ENCODE measurements around the gene TFPT.

TFPT gene, protein sequence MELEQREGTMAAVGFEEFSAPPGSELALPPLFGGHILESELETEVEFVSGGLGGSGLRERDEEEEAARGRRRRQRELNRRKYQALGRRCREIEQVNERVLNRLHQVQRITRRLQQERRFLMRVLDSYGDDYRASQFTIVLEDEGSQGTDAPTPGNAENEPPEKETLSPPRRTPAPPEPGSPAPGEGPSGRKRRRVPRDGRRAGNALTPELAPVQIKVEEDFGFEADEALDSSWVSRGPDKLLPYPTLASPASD

GRCh38 chr19:54115109-54116063 is at the start of gene TFPT, which contains the start of gene PRPF31:
Gene TFPT (minus strand): TSS chr19:54115657. CDS start chr19:54115269, 388 bp downstream.
Gene PRPF31 (plus strand): TSS chr19:54115754. CDS start chr19:54118279, 2,525 bp downstream.
- DNase-seq (ENCODE audit: low spot score), result peak; percentile 98

DNA sequence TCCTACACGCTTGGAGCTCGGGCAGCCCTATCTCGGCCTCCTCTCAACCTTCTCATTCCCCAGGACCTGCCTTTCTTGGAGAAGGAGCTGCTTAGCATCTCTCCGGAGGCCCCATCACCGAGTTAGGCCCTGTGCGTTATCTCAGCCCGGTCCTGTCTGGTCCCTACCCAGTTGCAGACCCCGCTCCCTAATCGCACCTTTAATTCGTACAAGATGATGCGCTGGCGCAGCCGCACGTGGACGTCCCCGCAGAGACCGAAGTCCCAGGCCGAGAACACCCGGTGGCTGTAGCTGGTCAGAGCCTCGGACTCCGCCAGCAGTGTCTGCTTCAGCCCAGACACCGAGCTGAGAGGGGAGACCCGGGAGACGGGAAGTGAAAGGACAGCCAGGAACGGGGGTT is 49.8 kb upstream of the TFPT start:
- no peak for DNase-seq (ENCODE audit: low spot score)

DNA sequence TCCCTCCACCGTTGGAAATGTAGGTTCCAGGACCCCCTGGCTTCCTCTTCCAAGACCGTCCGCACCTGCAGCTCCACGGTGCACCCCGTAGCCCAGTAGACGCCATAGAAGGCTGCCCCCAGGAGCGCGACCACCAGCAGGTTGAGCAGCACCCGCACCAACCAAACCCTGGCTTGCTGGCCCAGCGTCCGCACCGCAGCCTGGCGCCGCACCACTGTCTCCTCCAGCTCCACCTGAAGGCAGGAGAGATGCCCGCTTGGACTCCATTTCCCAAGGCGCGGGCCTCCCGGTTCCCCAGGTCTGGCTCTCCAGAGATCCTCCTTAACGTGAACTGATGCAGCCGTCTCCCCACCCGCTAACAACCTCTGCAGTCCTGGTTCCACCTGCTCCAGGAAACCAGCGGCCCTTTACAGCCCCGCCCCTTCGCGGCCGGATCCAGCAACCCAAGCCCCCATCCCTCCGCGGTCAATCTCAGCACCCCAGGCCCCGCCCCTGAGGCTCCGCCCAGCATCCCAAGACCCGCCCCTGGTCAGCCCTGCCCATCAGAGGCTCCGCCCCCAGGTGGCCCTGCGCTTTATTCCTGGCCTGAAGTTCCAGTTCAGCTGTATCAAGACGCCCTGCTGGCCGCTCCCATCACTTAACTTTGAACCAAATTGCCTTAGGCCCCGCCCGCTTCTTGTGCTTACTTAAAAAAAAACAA is 49.1 kb upstream of the TFPT start:
- no peak for DNase-seq (ENCODE audit: low spot score)

GRCh38 chr19:54162884-54163283 is 47.4 kb upstream of the TFPT start:
- DNase-seq (ENCODE audit: low spot score), result no peak

DNA sequence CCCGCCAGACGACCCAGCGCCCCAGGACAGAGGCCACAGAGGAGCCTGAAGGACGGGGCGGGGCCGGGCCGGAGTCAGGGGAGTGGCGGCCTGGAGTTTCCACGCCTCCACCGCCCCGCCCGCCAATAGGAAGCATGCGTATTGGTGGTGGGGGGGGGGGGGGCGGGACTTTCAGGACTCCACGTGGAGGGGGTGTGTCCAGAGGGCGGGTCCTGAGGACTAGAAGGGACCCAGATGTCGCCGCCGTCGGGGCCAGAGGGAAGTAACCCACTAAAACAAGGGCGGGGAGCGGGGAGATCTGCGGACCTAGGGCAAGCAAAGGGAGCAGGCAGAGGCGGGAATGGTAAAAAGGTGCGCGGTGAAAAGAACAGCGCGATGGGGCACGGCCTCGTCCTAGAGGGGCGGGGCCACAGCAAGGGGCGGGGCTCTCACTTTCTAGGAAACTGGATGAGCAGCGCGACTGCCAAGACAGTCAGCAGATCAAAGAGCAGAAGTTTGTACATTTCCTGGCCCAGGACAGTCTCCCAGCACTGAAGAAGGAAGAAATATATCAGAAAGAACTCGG is 46.9 kb upstream of the TFPT start:
- peak; percentile 61 for DNase-seq (ENCODE audit: low spot score)

- DNase-seq (ENCODE audit: low spot score), result no peak
Measured at GRCh38 chr19:54160854-54161253, 45.4 kb upstream of the TFPT start.

DNA sequence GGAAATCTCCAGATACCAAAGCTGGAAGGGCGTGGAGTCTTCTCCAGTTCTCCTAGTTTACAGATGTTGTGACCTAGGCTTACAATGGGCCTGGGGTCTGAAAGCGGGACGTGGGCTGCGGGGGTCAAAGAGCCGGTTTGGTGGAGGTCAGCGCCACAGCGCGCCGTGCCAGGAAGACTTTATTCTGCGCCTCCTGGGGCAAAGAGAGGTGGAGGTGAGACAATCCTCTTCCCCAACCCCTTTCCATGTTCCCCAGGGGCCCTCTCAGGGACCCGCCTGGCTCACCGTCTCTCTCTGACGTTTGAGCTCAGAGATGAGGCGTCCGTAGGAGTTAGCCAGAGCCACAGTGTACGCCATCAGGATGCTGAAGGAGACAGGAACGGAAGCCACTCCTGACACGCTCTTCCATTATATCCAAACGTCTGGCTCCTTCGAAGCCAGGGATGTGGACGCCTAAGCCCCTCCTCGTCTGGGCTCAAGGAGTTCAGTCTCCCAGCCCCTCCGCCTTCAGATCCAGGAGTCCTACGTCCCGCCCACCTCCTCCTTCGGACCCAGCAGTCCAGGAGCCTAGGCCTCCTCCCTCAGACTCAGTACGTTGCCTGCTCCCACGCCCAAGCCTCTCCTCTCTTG is 44.8 kb upstream of the TFPT start:
- DNase-seq (ENCODE audit: low spot score), result no peak

- peak; percentile 100 for DNase-seq (ENCODE audit: low spot score)
Measured at GRCh38 chr19:54159352-54160181, 44.1 kb upstream of the TFPT start, which contains the start of gene LENG1. Gene LENG1 (minus strand): TSS chr19:54159721. CDS start chr19:54159695, 26 bp downstream.

DNA sequence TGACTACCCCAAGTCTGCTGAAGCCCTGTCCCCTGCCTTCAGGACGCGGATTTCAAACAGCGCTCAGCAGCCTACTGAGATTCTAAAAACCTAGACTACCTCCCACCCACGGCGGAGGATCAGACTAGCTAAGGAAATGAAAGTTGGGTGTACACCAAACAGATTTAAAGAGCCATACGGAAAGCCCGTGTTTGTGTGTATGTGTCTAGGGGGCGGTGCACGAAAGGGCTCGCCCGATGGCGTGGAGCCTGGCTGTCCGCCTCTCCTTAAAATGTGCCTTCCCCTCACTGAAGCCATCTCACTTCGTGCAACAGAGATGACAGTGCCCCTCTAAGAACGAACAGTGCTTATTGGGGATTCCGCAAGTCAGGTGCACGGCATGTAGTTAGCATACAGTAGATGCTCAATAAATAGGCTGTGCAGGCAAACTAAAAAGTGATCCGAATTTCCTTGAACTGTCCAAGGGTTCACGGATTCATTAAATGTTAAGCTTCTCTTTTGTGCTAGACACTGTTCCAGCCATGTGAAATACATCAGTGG is 43.4 kb upstream of the TFPT start:
- no peak for DNase-seq (ENCODE audit: low spot score)

- DNase-seq (ENCODE audit: low spot score), result no peak
Measured at GRCh38 chr19:54156953-54157352, 41.5 kb upstream of the TFPT start.

DNA sequence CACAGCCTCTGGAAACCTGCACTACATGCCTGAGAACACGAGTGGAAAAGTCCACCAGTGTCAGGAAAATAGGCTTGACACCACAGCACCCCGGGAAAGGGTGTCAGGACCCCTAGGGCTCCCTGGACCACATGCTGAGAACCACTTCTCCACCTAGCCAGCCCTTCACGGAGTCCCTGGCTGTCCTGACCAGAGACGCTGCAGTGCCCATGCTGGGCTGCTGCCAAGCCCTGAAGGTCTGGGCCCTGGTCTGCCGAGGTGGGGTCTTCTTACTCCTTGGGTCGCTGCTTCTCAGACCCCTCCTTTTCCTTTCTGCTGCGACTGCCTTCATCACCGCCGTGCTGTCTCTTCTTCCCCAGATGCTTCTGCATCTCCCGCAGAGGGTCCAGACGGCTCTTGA is 41.0 kb upstream of the TFPT start:
- DNase-seq (ENCODE audit: low spot score), result no peak

DNA sequence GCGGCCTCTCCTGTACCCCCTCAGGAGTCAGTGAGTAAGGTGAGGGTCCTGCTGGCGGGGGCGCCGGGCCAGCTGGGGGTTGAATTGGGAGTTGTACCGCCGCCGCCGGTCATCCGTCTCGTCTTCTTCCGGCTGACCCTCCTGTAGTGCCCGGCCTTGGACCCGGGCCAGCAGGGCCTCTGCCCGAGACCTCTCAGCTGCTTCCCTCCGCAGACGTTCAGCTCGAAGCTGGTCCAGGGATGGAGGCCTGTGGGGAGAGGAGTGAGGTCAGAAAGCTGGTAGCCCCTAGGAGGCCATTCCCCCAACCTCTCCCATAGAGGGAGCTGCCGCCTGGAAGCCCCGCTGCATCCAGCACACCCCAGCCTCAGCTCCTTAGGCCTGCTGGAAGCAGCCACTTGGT is 40.2 kb upstream of the TFPT start:
- no peak for DNase-seq (ENCODE audit: low spot score)

DNA sequence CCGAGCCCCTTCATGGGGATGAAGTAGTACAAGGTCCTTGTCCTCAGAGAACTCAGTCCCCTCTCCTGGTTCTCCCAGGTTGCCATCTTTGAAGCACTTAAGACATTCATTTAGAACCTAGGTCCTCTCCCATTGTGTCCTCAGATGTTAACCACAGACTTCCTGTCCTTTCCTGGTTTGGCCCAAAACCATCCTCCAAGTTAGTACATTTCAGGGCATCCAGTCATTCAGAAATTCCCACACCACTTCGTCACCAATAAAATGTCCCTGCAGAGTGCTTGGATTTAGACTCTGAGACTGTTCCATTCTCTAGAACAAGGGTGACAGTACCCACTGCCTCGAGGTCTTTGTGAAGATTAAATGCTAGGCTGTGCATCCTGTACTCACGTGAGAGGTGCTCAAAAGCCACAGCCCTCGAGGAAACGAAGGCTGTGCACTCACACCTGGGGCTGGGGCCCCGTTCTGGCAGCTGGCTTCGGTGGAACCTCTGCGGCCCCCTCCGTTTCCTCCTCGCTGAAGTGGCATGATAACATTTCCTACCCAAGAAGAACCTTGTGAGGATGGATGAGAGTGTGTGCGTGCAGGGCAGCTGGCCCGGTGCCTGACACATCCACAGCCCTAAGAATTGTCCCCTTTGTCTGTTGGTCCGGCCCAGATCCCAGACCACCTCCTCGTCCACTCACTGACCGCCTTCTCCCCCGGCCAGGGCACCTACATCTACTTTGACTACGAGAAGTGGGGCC is 39.3 kb upstream of the TFPT start:
- DNase-seq (ENCODE audit: low spot score), result no peak

DNA sequence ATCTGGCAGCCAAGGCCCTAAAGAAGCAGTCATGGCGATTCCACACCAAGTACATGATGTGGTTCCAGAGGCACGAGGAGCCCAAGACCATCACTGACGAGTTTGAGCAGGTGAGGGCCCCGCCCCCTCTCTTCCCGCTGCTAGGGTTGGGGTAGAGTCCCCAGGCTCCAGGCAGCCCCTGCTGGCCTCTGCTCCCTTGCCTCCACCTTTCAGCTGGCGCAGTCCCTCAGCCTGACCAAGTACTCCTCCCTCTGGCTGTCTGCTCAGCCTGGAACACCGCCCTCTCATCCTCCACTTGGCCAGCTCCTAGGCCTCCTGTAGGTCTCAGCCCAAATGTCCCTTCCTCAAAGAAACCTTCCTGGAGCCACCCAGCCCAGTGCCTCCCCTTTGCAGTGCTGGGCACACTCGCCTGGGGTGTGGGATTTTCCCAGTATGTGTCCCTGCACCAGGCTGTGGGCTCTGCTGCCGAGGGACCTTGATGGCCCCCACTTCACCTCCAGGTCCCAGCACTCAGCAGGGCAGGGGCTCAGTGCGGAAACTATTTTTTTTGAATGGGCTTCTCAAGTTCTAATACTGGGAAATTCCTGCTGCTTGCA is 38.4 kb upstream of the TFPT start:
- DNase-seq (ENCODE audit: low spot score), result no peak

- no peak for DNase-seq (ENCODE audit: low spot score)
Measured at GRCh38 chr19:54152878-54153524, 37.5 kb upstream of the TFPT start.

DNA sequence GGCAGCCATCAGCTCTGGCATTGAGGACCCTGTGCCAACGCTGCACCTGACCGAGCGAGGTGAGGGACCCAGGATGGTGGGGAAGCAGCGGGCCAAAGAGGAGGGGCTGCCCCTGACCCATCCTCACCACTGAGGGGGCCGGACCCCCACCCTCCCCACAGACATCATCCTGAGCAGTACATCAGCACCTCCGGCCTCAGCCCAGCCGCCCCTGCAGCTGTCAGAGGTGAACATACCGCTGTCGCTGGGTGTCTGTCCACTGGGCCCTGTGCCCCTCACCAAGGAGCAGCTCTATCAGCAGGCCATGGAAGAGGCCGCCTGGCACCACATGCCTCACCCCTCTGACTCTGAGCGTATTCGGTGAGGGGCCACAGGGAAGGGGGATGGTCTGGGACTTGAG is 36.8 kb upstream of the TFPT start:
- no peak for DNase-seq (ENCODE audit: low spot score)

- no peak for DNase-seq (ENCODE audit: low spot score)
Measured at GRCh38 chr19:54151362-54152035, 36.0 kb upstream of the TFPT start.

Data from Ammon's horn (tissue), 1 donor.